GM19193 (cell line): ENCODE data around the gene ADAMTS13.

Source experiments
- POLR2A ChIP-seq: IDR thresholded peaks from 4 replicates; pipeline ENCODE4 v1.6.1; 2011; ENCODE audit not compliant: insufficient read depth, insufficient read length; ENCODE audit errors: extremely low read depth

Gene ADAMTS13

GRCh38 chr9:133389025-133389557 lies 33.1 kb upstream of the ADAMTS13 start:
- no peak for TF ChIP-seq POLR2A

DNA sequence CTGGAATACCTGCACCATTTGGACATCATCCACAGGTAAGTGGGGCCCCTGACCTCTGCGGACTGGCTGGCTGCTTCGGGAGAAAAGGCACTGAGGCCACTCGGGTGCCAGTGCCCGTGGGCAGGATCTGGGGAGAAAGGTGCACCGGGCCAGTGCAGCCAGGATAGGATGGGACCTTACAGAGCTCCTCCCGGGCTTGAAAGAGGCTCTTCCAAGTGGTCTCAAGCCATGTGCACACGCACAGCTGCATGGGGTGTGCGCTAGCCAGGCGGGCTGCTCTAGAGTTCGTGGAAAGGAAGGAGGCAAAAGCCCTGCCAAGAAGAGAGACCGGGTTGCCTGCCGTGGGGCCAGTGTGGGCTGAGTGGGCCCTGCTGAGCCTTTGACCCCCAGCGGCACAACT lies 32.6 kb upstream of the ADAMTS13 start:
- TF ChIP-seq POLR2A, result no peak

DNA sequence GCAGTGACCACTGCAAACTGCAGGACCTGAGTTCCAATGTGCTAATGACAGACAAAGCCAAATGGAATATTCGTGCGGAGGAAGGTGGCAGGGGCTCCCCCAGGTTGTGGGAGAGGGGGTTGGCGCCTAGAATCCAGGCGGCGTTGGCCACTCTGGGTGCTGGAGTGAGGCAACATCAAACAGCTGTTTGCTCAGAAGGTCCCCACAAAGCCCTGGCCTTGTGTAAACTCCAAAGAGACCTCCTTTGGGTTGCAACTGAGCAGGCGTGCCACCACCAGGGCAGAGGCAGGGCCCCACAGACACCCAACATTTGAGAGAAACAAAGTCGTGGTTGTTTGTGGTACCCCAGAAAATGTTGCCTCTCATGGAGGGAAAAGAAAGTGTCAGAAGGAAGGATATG lies 31.5 kb upstream of the ADAMTS13 start:
- TF ChIP-seq POLR2A, result no peak

DNA sequence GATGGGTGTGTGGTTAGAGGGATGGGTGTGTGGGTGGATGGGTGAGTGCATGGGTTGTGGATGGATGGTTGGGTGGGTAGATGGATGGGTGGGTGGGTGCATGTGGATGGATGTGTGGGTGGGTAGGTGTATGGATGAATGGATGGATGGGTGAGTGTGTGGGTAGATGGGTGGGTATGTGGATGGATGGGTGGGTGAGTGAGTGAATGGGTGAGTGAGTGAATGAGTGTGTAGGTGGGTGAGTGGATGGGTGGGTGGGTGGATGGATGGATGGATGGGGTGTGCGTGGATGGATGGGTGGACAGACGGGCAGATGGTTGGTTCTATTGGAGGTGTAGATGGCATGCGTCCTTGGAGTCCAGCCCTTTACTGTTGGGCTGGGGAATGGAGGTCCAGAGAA lies 28.8 kb upstream of the ADAMTS13 start:
- no peak for TF ChIP-seq POLR2A

DNA sequence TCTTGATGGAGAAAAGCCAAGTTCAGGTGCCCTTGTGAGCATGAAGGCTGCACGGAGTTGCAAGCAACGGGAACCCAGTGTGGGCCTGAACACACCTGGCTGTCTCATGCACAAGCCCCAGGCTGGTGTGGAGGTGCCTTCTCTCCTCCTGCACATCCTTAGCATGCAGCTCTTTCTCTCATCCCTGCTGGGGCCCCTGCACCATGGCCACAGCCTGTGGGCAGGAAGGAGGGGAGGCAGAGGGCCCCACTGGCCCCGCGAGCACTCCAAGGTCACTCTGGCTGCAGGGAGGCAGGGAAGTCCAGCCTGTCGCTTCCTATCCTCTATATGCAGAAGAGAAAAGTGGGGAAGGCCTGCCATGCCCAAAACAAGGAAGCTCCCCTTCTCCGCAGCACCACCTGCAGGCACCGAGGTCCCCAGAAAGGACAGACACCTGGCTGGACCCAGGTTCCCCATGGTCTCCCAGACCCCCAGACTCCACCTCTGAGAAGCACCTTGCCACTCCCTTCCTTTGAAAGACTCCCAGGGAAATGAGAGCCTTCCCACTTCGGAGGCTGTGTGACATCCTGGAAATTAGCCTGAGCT lies 27.4 kb upstream of the ADAMTS13 start:
- TF ChIP-seq POLR2A, result no peak

DNA sequence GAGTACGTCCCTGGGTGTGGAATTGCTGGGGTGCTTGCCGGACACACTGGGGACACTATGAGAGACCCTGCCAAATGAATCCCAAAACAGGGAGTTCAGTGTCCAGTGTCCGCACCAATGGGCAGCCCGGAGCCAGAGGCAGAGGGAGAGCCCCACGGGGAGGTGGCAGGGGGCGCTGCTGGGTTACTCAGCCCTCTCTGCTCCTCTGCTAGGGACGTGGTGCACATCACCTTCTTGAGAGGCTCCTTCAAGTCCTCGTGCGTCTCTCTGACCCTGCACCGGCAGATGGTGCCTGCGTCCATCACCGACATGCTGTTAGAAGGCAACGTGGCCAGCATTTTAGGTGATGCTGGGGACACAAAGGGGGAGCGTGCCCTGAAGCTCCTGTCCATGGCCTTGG lies 25.2 kb upstream of the ADAMTS13 start:
- no peak for TF ChIP-seq POLR2A

GRCh38 chr9:133397370-133397769 lies 24.8 kb upstream of the ADAMTS13 start:
- TF ChIP-seq POLR2A, result no peak

DNA sequence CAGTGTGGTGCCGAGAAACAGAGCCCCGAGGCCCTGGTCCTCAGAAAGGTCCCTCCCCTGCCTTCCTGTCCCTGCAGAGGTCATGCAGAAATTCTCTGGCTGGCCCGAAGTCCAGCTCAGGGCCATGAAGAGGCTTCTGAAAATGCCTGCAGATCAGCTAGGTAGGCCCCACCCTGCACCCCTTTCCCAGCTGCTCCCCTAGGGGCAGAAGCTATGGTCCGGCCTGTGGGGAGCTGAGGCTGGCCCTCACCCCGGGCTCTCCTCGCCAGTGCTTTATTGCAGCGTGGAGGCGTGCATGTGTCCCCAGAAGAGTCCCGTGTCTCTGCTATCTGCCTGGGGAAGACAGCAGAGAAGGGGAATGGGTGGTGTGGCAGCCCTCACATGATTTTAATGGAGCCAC lies 24.3 kb upstream of the ADAMTS13 start:
- no peak for TF ChIP-seq POLR2A

- no peak for TF ChIP-seq POLR2A
Measured at GRCh38 chr9:133400292-133400691, 21.9 kb upstream of the ADAMTS13 start.

- TF ChIP-seq POLR2A, result no peak
Measured at GRCh38 chr9:133401588-133401987, 20.6 kb upstream of the ADAMTS13 start.

DNA sequence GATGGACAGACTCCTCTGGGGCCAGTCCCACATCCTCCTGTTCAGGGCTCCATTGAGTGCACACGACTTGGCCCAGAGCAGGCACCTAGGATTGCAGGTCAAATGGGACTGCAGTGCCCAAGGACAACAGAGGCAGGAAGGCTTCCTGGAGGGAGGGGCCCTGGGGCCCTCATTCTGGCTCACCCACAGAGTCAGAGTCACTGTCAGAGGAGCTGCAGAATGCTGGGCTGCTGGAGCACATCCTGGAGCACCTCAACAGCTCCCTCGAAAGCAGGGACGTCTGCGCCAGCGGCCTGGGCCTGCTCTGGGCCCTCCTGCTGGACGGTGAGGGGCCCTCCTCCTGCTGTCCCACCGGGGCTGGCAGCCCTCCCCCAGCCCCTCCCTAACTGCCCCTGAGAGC lies 19.5 kb upstream of the ADAMTS13 start:
- no peak for TF ChIP-seq POLR2A

DNA sequence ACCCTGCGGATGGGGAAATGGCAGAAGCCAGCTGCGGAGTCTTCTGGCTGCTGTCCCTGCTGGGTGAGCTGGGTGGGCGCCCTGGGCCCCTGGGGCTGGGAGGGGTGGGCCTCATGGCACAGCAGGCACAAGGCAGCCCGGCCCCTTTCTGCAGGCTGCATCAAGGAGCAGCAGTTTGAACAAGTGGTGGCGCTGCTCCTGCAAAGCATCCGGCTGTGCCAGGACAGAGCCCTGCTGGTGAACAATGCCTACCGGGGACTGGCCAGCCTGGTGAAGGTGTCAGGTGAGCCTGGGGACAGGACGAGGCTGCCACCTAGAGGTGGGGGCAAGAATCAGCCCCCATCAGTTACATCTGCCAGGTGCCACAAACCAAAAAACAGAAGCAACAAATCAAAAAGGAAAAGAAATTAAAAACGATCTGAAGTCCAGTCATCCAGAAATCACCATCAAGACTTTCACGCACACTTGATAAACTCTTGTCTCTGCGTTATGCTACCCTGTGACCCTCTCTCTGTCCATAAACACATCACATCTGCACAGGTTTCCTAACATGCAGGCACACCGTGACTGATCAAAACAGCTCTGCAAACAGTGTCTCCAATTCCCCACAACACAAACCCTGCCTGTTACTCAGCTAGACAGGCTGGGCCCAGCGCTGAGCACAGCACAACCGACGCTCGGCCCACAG lies 18.3 kb upstream of the ADAMTS13 start:
- no peak for TF ChIP-seq POLR2A

DNA sequence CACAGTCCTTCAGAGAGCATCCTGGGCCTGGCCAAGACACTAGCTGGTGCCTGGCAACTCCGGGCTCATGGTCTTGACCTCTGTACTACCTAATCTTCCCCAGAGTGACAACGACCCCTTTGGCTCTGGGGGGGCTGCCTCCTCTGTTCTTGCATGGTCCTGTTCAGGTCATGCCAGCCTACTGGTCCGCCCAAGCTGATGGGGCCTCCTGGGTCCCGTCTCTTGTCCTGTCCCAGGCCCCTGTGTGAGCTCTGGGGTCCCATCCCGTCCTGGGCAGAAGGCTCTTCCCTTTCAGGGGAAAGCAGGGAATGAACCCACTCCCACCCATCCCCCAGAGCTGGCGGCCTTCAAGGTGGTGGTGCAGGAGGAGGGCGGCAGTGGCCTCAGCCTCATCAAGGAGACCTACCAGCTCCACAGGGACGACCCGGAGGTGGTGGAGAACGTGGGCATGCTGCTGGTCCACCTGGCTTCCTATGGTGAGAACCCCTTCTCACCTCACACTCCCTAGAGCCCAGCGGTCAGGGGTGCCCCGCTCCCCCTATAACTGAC lies 17.6 kb upstream of the ADAMTS13 start:
- no peak for TF ChIP-seq POLR2A

- no peak for TF ChIP-seq POLR2A
Measured at GRCh38 chr9:133405508-133406438, 16.4 kb upstream of the ADAMTS13 start.
